Epithelial cell of esophagus (primary cell): ENCODE measurements around the gene TUBGCP2.
"Not testable (repeated sequence)": the region's sequence is repeated elsewhere in the genome, so short reads cannot be mapped to it uniquely, and the experiment has no call there.

Source experiments
- DNase-seq: peaks from one replicate; pipeline ENCODE4 v3.0.0; 2010; ENCODE audit warnings: low read depth
- H3K4me3 ChIP-seq: 2 replicates; pipeline ENCODE4 v1.5.1; 2011; ENCODE audit warnings: mild to moderate bottlenecking, low read length, control low read depth
- TF ChIP-seq, protein P1 (sequence below): IDR thresholded peaks from 2 replicates; pipeline ENCODE4 v1.5.1; 2011; ENCODE audit warnings: low read depth, mild to moderate bottlenecking, low read length, control low read depth, inconsistent platforms; ENCODE audit not compliant: insufficient read depth; ENCODE audit errors: missing control alignments

Gene TUBGCP2

DNA sequence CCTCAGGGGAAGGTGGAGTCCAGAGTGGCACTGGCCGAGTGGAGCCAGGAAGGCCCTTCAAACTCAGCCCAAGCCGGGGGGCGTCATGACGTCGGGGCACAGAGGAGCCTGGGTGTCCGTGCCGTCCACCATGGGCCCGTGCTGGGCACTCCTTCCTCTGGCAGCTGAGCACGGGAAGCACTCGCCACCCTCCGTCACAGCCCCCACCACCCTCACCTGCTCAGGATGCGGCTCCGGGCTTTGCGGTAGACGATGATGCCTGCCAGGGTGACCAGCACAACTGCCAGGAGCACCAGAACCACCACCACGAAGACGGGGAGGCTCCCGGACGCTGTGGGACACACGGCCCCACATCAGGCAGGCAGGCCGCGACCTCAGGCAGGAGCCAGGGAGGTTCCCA lies 40.1 kb downstream of the TUBGCP2 start:
- TF ChIP-seq, protein P1, sequence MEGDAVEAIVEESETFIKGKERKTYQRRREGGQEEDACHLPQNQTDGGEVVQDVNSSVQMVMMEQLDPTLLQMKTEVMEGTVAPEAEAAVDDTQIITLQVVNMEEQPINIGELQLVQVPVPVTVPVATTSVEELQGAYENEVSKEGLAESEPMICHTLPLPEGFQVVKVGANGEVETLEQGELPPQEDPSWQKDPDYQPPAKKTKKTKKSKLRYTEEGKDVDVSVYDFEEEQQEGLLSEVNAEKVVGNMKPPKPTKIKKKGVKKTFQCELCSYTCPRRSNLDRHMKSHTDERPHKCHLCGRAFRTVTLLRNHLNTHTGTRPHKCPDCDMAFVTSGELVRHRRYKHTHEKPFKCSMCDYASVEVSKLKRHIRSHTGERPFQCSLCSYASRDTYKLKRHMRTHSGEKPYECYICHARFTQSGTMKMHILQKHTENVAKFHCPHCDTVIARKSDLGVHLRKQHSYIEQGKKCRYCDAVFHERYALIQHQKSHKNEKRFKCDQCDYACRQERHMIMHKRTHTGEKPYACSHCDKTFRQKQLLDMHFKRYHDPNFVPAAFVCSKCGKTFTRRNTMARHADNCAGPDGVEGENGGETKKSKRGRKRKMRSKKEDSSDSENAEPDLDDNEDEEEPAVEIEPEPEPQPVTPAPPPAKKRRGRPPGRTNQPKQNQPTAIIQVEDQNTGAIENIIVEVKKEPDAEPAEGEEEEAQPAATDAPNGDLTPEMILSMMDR = no peak
- no peak for DNase-seq
- H3K4me3 ChIP-seq = no peak overlapping the region

DNA sequence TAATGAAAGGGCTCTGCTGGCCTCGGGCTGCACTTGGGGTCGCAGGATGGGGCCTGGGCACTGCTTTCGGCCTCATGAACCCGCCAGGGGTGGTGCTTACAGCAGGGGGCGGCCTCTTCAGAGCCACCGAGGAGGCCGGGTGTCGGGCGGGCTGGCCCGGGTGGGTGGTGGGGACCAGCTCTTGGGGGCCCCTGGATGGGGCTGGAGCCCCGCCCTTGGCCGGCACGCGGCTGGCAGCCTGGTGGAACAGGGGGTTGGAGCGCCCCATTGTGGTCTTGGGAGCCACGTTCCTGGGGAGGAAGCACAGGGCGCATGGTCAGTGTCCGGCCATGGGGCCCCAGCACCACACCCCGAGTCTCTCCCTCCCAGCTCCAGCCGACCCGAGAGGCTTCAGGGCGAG lies 40.8 kb downstream of the TUBGCP2 start:
- no peak for DNase-seq
- TF ChIP-seq, protein P1 = no peak

DNA sequence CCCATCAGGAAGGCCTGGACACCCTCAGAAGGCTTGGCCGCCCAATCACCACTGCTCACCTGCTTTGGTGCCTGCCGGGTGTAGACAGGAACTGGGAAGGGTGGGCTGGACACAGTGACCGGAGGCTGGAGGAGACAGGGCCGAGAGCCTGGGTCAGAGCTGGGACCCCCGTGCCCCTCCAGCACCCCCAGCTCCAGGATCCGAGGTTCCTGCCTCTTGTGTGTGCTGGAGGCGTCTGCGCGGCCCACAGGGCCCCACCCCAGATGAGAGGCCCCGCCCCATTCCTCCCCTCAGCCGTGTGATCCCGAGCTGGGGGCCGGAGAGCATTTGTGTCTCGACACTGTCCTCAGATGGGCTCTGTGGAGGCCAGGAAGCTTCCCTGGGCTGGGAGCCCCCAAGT lies 41.4 kb downstream of the TUBGCP2 start:
- DNase-seq = no peak
- TF ChIP-seq, protein P1 = no peak
- no peak overlapping the region for H3K4me3 ChIP-seq

More for the DNA sequence above, 40.8 kb downstream of the TUBGCP2 start:
- H3K4me3 ChIP-seq = no peak overlapping the region

DNA sequence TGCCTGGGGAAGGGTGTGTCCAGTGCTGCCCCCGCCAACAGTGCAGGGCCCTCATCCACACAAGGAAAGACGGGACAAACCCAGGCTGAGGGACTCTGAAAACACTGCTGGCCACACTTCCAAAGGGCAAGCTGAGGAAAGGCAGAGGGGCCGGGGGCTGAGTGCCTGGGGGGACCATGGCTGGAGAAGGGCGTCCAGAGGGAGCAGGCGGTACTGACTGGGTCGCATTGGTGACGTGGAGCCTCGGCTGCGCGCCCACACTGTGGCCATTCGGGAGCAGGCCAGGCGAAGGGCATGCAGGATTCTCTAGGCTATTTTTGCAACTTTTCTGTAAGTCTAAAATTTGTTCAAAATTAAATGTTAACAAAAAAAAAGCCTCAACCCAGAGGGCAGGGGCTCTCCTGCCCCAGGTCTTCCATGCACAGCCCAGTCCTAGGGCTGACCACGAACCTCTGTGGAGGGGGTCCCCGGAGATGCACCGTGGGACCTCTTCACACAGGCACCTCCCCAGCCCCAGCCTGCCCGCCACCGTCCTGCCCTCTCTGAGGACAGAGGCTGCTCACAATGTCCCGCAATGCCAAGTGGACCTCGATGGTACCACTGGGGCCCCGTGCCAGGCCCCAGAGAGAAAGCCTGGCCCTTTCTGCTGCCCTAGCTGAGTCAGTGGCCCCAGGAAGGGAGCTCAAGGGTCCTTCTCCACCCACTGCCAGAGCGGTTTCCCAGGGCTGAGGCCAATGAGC lies 42.4 kb downstream of the TUBGCP2 start:
- no peak overlapping the region for H3K4me3 ChIP-seq
- no peak for DNase-seq
- TF ChIP-seq, protein P1 = no peak

DNA sequence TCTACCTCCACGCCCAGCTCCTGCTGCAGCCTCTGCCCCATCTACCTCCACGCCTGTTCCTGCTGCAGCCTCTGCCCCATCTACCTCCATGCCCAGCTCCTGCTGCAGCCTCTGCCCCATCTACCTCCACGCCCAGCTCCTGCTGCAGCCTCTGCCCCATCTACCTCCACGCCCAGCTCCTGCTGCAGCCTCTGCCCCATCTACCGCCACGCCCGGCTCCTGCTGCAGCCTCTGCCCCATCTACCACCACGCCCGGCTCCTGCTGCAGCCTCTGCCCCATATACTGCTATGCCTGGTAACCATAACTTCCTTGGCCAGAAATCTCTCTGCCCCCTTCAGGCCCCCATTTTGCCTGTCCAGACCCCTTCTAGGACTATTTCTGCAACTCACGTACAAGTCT lies 43.6 kb downstream of the TUBGCP2 start:
- not testable (repeated sequence) for H3K4me3 ChIP-seq, DNase-seq

DNA sequence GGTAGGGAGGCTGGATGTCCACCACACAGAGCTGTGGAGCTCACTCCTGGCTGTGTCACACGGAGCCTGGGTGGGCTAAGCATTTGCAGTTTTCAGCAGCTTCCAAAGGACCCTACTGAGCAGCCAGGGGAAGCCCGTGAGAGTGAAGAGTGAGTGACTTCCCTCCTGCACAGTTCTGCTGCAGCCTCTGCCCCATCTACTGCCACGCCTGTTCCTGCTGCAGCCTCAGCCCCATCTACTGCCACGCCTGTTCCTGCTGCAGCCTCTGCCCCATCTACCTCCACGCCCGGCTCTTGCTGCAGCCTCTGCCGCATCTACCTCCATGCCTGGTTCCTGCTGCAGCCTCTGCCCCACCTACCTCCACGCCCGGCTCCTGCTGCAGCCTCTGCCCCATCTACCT lies 44.2 kb downstream of the TUBGCP2 start:
- H3K4me3 ChIP-seq = no peak overlapping the region
- TF ChIP-seq, protein P1 = no peak
- peak; percentile 45 for DNase-seq

DNA sequence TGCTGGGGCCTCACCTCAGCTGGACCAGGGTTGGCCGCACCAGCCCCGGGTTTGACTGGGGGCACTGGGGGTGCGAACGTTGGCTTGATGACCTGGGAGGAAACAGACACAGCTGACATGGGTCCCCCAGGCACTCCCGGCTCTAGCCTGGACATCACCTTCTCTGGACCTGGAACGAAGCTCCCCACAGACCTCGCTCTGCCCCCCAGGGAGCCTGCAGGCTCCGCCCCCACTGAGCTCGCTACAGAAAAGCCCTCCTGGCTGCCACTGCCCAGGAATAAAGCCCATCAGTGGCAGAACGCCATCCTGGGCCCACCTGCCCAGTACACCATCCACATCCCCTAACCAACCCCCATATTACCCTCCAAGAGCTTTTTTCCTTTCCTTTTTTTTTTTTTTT lies 45.0 kb downstream of the TUBGCP2 start:
- TF ChIP-seq, protein P1 = no peak
- no peak overlapping the region for H3K4me3 ChIP-seq
- no peak for DNase-seq
